Osteoblast (primary cell): ENCODE measurements around the gene CREB5. TPM values are rescaled to one million over a fixed set of nuclear protein-coding genes. Genes with fewer than 3 reads are reported as not detected.

Experiments used
- DNase-seq: peaks from one replicate; pipeline ENCODE4 v3.0.0; 2011; ENCODE audit warnings: low spot score, mixed read lengths; ENCODE audit not compliant: insufficient read length; ENCODE audit errors: missing footprints
- H2AFZ ChIP-seq: 2 replicates; pipeline ENCODE4 v1.6.0; 2011; ENCODE audit warnings: mild to moderate bottlenecking, low read length
- H3K27ac ChIP-seq: 2 replicates; pipeline ENCODE4 v1.5.1; 2011; ENCODE audit warnings: mild to moderate bottlenecking, low read depth, low read length, moderate library complexity
- H3K27me3 ChIP-seq: 2 replicates; pipeline ENCODE4 v1.6.0; 2012; ENCODE audit warnings: mild to moderate bottlenecking, control low read depth, inconsistent platforms, low read length, moderate library complexity; ENCODE audit not compliant: insufficient read depth
- H3K36me3 ChIP-seq: 2 replicates; pipeline ENCODE4 v1.5.1; 2011; ENCODE audit warnings: mild to moderate bottlenecking, low read length, control low read depth, moderate library complexity; ENCODE audit not compliant: insufficient read depth
- H3K4me1 ChIP-seq: 2 replicates; pipeline ENCODE4 v1.5.1; 2011; ENCODE audit warnings: mild to moderate bottlenecking, low read length, control low read depth, moderate library complexity; ENCODE audit not compliant: insufficient read depth
- H3K4me2 ChIP-seq: 2 replicates; pipeline ENCODE4 v1.6.0; 2011; ENCODE audit warnings: mild to moderate bottlenecking, low read length; ENCODE audit not compliant: insufficient read depth
- H3K4me3 ChIP-seq: fragments of 200-600 bp; sonication (generic); 3 replicates; pipeline ENCODE4 v1.5.1; 2012; ENCODE audit warnings: mild to moderate bottlenecking, low read length, inconsistent platforms; ENCODE audit not compliant: insufficient read depth
- H3K79me2 ChIP-seq: 2 replicates; pipeline ENCODE4 v1.6.0; 2012; ENCODE audit warnings: mild to moderate bottlenecking, low read length, control low read depth, inconsistent platforms; ENCODE audit not compliant: insufficient read depth
- H3K9me3 ChIP-seq: 2 replicates; pipeline ENCODE4 v1.5.1; 2011; ENCODE audit warnings: low read depth, low read length, control low read depth
- H4K20me1 ChIP-seq: 2 replicates; pipeline ENCODE4 v1.6.0; 2012; ENCODE audit warnings: mild to moderate bottlenecking, low read length, control low read depth; ENCODE audit not compliant: insufficient read depth
- CTCF ChIP-seq: IDR thresholded peaks from 2 replicates; pipeline ENCODE4 v1.5.1; 2011; ENCODE audit warnings: mild to moderate bottlenecking, low read depth, low read length, moderate library complexity; ENCODE audit errors: extremely low read depth
- total RNA-seq: library from RNA; depleted of rRNA; stranded (reverse); fragments of >200 nt; gene quantifications from 2 replicates; pipeline ENCODE4 v1.2.3, GENCODE V29; 2012

The CREB5 gene
- total RNA-seq, 1 donor = 5.1 TPM

GRCh38 chr7:28703037-28703765 lies 290.9 kb downstream of the CREB5 start:
- Histone ChIP-seq H4K20me1 (no peaks in the 10 kb centered on the region), H3K36me3 (no peaks in the 10 kb centered on the region), H2AFZ (no peak overlapping the region), H3K4me2 (no peak overlapping the region), H3K9me3 (no peaks in the 10 kb centered on the region), H3K27me3 (no peaks in the 10 kb centered on the region), H3K79me2 (no peaks in the 10 kb centered on the region), H3K4me1 (peaks cover 19% of the 10 kb centered on the region), H3K27ac (no peak overlapping the region), H3K4me3 (no peak overlapping the region)
- TF ChIP-seq CTCF = no peak
- no peak for DNase-seq

- H3K27ac ChIP-seq = no peak overlapping the region
- H3K4me3 ChIP-seq = no peak overlapping the region
- H2AFZ ChIP-seq = no peak overlapping the region
- no peaks in the 10 kb centered on the region for H3K9me3 ChIP-seq
- no peaks in the 10 kb centered on the region for H3K79me2 ChIP-seq
- TF ChIP-seq CTCF = no peak
- no peaks in the 10 kb centered on the region for H3K36me3 ChIP-seq
- no peak for DNase-seq
- H3K4me2 ChIP-seq = no peak overlapping the region
- no peaks in the 10 kb centered on the region for H3K27me3 ChIP-seq
- peaks cover 25% of the 10 kb centered on the region for H3K4me1 ChIP-seq
- peaks cover 5% of the 10 kb centered on the region for H4K20me1 ChIP-seq
Measured at GRCh38 chr7:28704706-28705105, 292.4 kb downstream of the CREB5 start.

- no peak for DNase-seq
- H4K20me1 ChIP-seq = peaks cover 5% of the 10 kb centered on the region
- H3K79me2 ChIP-seq = no peaks in the 10 kb centered on the region
- no peak overlapping the region for H3K4me2 ChIP-seq
- H3K27ac ChIP-seq = no peak overlapping the region
- TF ChIP-seq CTCF = no peak
- H3K9me3 ChIP-seq = no peaks in the 10 kb centered on the region
- H3K36me3 ChIP-seq = no peaks in the 10 kb centered on the region
- H2AFZ ChIP-seq = no peak overlapping the region
- H3K4me3 ChIP-seq = no peak overlapping the region
- H3K4me1 ChIP-seq = peaks cover 23% of the 10 kb centered on the region
- no peaks in the 10 kb centered on the region for H3K27me3 ChIP-seq
Measured at GRCh38 chr7:28705350-28705749, 293.0 kb downstream of the CREB5 start.

- Histone ChIP-seq H3K79me2 (no peaks in the 10 kb centered on the region), H4K20me1 (peaks cover 5% of the 10 kb centered on the region), H3K27me3 (no peaks in the 10 kb centered on the region), H2AFZ (no peak overlapping the region), H3K4me2 (no peak overlapping the region), H3K4me1 (peaks cover 15% of the 10 kb centered on the region), H3K4me3 (no peak overlapping the region), H3K27ac (no peak overlapping the region), H3K9me3 (no peaks in the 10 kb centered on the region), H3K36me3 (no peaks in the 10 kb centered on the region)
- TF ChIP-seq CTCF = no peak
- no peak for DNase-seq
Measured at GRCh38 chr7:28706584-28706983, 294.3 kb downstream of the CREB5 start.
